Endothelial cell of umbilical vein (primary cell): ENCODE data around the gene ZDHHC11B. TPM values are rescaled to one million over a fixed set of nuclear protein-coding genes. Genes with fewer than 3 reads are reported as not detected.
"Not testable (repeated sequence)": the region's sequence is repeated elsewhere in the genome, so short reads cannot be mapped to it uniquely, and the experiment has no call there.

Experiments
- BruUV-seq: library from RNA; stranded (reverse); fragments of 400-500 nt; replicated peaks from 2 replicates; lab custom pipeline; 2021; lab: Mats Ljungman, UMichigan
- CTCF ChIA-PET: fragments of 300-600, 350-600 bp; sonication (Branson Sonifier 250); formaldehyde crosslinking; loops from one replicate; lab custom pipeline; 2021; ENCODE audit warnings: antibody characterized with exemption, inconsistent platforms; lab: Charles Lee
- POLR2A ChIA-PET: fragments of 300-600, 350-600 bp; sonication (Branson Sonifier 250); formaldehyde crosslinking; loops from one replicate; lab custom pipeline; 2021; ENCODE audit warnings: antibody characterized with exemption, inconsistent platforms; lab: Charles Lee
- DNase-seq: peaks from one replicate; pipeline ENCODE4 v3.0.0-alpha.2; 2011; ENCODE audit warnings: low read depth, low spot score
- FAIRE-seq: peaks from 2 replicates; lab custom pipeline; 2011; peaks lifted over from hg19 to GRCh38; lab: Jason Lieb, UNC
- H2AFZ ChIP-seq: 2 replicates; pipeline ENCODE4 v1.6.0; 2012; ENCODE audit warnings: low read depth, low read length, control low read depth, inconsistent platforms
- H3K27ac ChIP-seq: 2 replicates; pipeline ENCODE4 v1.5.1; 2011; ENCODE audit warnings: low read depth, mild to moderate bottlenecking, control low read depth, low read length, moderate library complexity; ENCODE audit not compliant: insufficient read depth
- H3K27me3 ChIP-seq, 2 experiments: 2 replicates each; pipeline versions ENCODE4 v1.6.0 to v1.6.1; 2011; ENCODE audit warnings: low read length in 2 of 2, mixed read lengths in 1 of 2; ENCODE audit not compliant: control insufficient read depth in 2 of 2, insufficient read depth in 2 of 2
- H3K36me3 ChIP-seq, 2 experiments: 2 replicates in 1 of 2; 3 replicates in 1 of 2; pipeline ENCODE4 v1.5.1; 2011; ENCODE audit warnings: low read length in 2 of 2, mild to moderate bottlenecking in 1 of 2, moderate library complexity in 1 of 2; ENCODE audit not compliant: control insufficient read depth in 2 of 2, insufficient read depth in 2 of 2; ENCODE audit errors: extremely low read depth in 1 of 2
- H3K4me1 ChIP-seq: 3 replicates; pipeline ENCODE4 v1.5.1; 2011; ENCODE audit warnings: mild to moderate bottlenecking, low read length; ENCODE audit not compliant: control insufficient read depth, insufficient read depth; ENCODE audit errors: extremely low read depth
- H3K4me2 ChIP-seq: 2 replicates; pipeline ENCODE4 v1.6.1; 2011; ENCODE audit warnings: low read length, control low read depth, mixed read lengths; ENCODE audit not compliant: insufficient read depth
- H3K4me3 ChIP-seq, 3 experiments: fragments of 200-600 bp in 1 of 3; sonication (generic), shearing (Covaris generic) in 1 of 3; replicated peaks in 1 of 3; 2 replicates each; pipeline ENCODE4 v1.5.1; 2011 to 2016; ENCODE audit warnings: control low read depth in 3 of 3, low read length in 3 of 3, mild to moderate bottlenecking in 2 of 3, inconsistent platforms in 1 of 3, low read depth in 1 of 3, moderate library complexity in 1 of 3; ENCODE audit not compliant: insufficient read depth in 1 of 3
- H3K79me2 ChIP-seq: 2 replicates; pipeline ENCODE4 v1.6.0; 2012; ENCODE audit warnings: low read length, inconsistent platforms; ENCODE audit not compliant: control insufficient read depth, insufficient read depth
- H3K9ac ChIP-seq: replicated peaks from 2 replicates; pipeline ENCODE3; 2011; ENCODE audit warnings: low read length, control low read depth; ENCODE audit not compliant: insufficient read depth; ENCODE audit errors: extremely low read depth
- H3K9me1 ChIP-seq: replicated peaks from 3 replicates; pipeline ENCODE4 v1.6.0; 2011; ENCODE audit warnings: mild to moderate bottlenecking, low read length; ENCODE audit not compliant: control insufficient read depth, insufficient read depth; ENCODE audit errors: extremely low read depth
- H3K9me3 ChIP-seq: replicated peaks from 2 replicates; pipeline ENCODE4 v1.5.1; 2012; ENCODE audit warnings: low read length, inconsistent platforms; ENCODE audit not compliant: control insufficient read depth, insufficient read depth
- H4K20me1 ChIP-seq: replicated peaks from 2 replicates; pipeline ENCODE3; 2011; ENCODE audit warnings: mild to moderate bottlenecking, low read length; ENCODE audit not compliant: control insufficient read depth, insufficient read depth; ENCODE audit errors: extremely low read depth
- EZH2 ChIP-seq: IDR thresholded peaks from 2 replicates; pipeline ENCODE4 v1.6.1; 2012; ENCODE audit warnings: borderline replicate concordance, low read depth, mild to moderate bottlenecking, moderate library complexity, low read length, inconsistent platforms; ENCODE audit not compliant: severe bottlenecking
- dilution Hi-C: fragments of 300-500 bp; cut with MboI; formaldehyde crosslinking; loops from one replicate; pipeline ENCODE4 v1.15.0; 2019; ENCODE audit warnings: low sequenced_read_pairs; ENCODE audit not compliant: extremely low pct_ligation_motif_present
- intact Hi-C: fragments of 100-400 bp; cut with micrococcal nuclease; formaldehyde crosslinking; loops from one replicate; pipeline ENCODE4 v1.10.0; 2022
- polyA plus RNA-seq, 4 experiments: library from polyadenylated mRNA; depleted of rRNA in 3 of 4; stranded (reverse) in 3 of 4; unstranded in 1 of 4; fragments of >200 nt; gene quantifications; 2 replicates each; pipeline versions ENCODE4 v1.2.1 to v1.2.3, GENCODE V29; 2011 to 2012; ENCODE audit warnings: missing spikeins in 1 of 4
- total RNA-seq: library from RNA; stranded (reverse); gene quantifications from 2 replicates; pipeline ENCODE4 v1.2.3, GENCODE V29; 2021

Gene ZDHHC11B
- total and polyA plus RNA-seq, 2 donors (not counting 3 experiments of a cell fraction or from before 2014, with no cell fraction given) = not detected

DNA sequence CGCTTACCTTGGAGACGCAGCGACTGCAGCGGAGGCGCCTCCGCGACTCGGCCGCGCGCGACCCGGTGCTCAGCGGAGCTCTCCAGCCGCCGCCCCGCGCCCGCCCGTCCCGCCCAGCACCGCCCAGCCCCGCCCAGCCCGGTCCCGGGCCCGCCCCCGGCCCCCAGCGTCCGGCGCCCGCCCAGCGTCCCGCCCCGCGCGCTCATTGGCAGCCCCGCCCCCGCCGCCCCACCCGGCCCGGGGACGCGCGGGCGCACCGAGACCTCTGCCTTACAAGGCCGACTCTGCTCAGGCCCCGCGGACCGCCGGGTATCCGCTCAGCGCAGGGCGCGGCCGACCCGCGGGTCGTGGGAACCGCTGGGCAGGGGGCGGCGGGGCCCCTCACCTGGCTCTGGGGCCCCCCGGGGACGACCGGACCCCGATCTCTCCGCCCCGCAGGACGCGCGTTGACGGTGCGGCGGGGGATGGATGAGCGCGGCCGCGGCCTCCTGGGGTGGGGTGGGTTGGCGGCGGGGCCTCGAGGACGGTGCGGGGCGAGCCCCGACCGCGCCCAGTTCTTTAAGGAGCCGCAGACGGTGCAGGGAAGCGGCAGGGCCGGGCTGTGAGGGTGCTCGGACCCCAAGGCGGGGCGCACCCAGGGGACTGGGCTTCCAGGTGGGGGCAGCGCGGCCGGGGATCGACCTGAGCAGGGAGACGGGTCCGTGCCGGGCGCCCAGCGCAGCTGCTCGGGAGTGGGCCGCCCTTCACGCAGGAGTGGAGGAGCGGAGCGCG is 91.1 kb downstream of the ZDHHC11B start, which contains the start of gene TPPP:
Gene TPPP (minus strand): TSS at position 82 of the 771 bp plus-strand sequence. CDS start 15,292 bp downstream, outside the sequence.
- TF ChIP-seq EZH2 = peak; percentile 53
- H3K36me3 ChIP-seq, H3K9me1 ChIP-seq, H3K9me3 ChIP-seq, H3K79me2 ChIP-seq, H3K27me3 ChIP-seq, H3K9ac ChIP-seq, dilution Hi-C loops, POLR2A ChIA-PET, H3K27ac ChIP-seq, H3K4me1 ChIP-seq, CTCF ChIA-PET, H2AFZ ChIP-seq, H4K20me1 ChIP-seq, FAIRE-seq, BruUV-seq: not testable (repeated sequence)
- intact Hi-C loops = loop anchor here (2.0 kb wide), 1 partner anchor 91 kb away; the partner anchor contains the start of gene ZDHHC11B
- peak; percentile 29 for DNase-seq
- H3K4me2 ChIP-seq = peak within 1 kb of the TSS; percentile 31
- H3K4me3 ChIP-seq = peak within 1 kb of the TSS in 1 of 3 experiments; percentile 15

DNA sequence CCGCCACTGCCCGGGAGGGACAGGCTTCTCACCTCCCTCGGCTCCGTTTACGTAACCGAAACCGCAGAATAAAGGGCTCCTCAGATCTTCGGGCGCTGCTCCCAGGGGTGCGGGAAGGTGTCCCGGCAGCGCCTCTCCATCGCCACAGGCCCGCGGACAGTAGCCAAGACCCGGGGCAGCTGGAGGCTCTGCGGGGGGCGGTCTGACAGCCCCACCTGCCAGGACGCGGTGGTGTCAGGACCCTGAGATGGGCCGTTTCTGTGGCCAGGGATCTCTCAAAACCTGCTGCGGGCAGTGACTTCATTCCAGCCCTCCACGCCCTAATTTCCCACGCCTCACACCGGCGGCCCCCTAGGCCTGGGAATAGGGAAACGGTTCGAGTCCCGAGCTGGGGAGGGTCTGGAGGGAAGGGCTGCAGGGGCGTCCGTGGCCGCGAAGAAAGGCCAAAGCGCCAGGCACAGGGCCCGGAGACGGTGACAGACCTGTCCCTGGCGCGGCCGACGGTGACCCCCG is 91.9 kb downstream of the ZDHHC11B start:
- H3K4me2 ChIP-seq, BruUV-seq, CTCF ChIA-PET, FAIRE-seq, DNase-seq, H3K9ac ChIP-seq, H3K9me1 ChIP-seq, H2AFZ ChIP-seq, H3K4me3 ChIP-seq, H3K4me1 ChIP-seq, H3K27ac ChIP-seq, dilution Hi-C loops, H3K9me3 ChIP-seq, H3K79me2 ChIP-seq, H3K27me3 ChIP-seq, H4K20me1 ChIP-seq, POLR2A ChIA-PET, H3K36me3 ChIP-seq: not testable (repeated sequence)
- intact Hi-C loops = loop anchor here (2.0 kb wide), 1 partner anchor 92 kb away; the partner anchor contains the start of gene ZDHHC11B
